ENCODE data around the gene GPC5.
"Not testable (repeated sequence)": the region's sequence is repeated elsewhere in the genome, so short reads cannot be mapped to it uniquely, and the experiment has no call there.

Gene GPC5

GRCh38 chr13:91398413-91399188 is at the start of gene GPC5:
TSS of gene GPC5 (plus strand) at chr13:91398621.
- no peak for FAIRE-seq

GRCh38 chr13:91348906-91349435 is 49.5 kb upstream of the GPC5 start:
- FAIRE-seq: no peak

GRCh38 chr13:91349992-91350911 is 48.2 kb upstream of the GPC5 start:
- no peak for FAIRE-seq

- FAIRE-seq: no peak
These were observed 47.3 kb upstream of the GPC5 start for GRCh38 chr13:91351123-91351522.

GRCh38 chr13:91351980-91352379 is 46.4 kb upstream of the GPC5 start:
- FAIRE-seq: no peak

- FAIRE-seq: not testable (repeated sequence)
These were observed 45.5 kb upstream of the GPC5 start for GRCh38 chr13:91352891-91353290.

- FAIRE-seq: no peak
These were observed 44.9 kb upstream of the GPC5 start for GRCh38 chr13:91353494-91353893.

- no peak for FAIRE-seq
These were observed 43.2 kb upstream of the GPC5 start for GRCh38 chr13:91355099-91355825.

GRCh38 chr13:91355826-91356710 is 42.4 kb upstream of the GPC5 start:
- no peak for FAIRE-seq

- no peak for FAIRE-seq
These were observed 41.4 kb upstream of the GPC5 start for GRCh38 chr13:91356919-91357612.

- FAIRE-seq: no peak
These were observed 40.6 kb upstream of the GPC5 start for GRCh38 chr13:91357613-91358386.

GRCh38 chr13:91358387-91358782 is 40.0 kb upstream of the GPC5 start:
- FAIRE-seq: no peak

GRCh38 chr13:91359111-91359510 is 39.3 kb upstream of the GPC5 start:
- FAIRE-seq: no peak

- FAIRE-seq: no peak
These were observed 38.8 kb upstream of the GPC5 start for GRCh38 chr13:91359631-91360030.

- no peak for FAIRE-seq
These were observed 38.1 kb upstream of the GPC5 start for GRCh38 chr13:91360246-91360751.

- FAIRE-seq: no peak
These were observed 36.6 kb upstream of the GPC5 start for GRCh38 chr13:91361755-91362271.

- no peak for FAIRE-seq
These were observed 35.5 kb upstream of the GPC5 start for GRCh38 chr13:91362908-91363307.

GRCh38 chr13:91368101-91368500 is 30.3 kb upstream of the GPC5 start:
- FAIRE-seq: no peak

GRCh38 chr13:91368676-91369440 is 29.6 kb upstream of the GPC5 start:
- no peak for FAIRE-seq
